ENCODE measurements around the gene UBXN10.
A peak's percentile ranks its signal among the peaks of the same experiment; 100 is the strongest.

The UBXN10 gene

DNA sequence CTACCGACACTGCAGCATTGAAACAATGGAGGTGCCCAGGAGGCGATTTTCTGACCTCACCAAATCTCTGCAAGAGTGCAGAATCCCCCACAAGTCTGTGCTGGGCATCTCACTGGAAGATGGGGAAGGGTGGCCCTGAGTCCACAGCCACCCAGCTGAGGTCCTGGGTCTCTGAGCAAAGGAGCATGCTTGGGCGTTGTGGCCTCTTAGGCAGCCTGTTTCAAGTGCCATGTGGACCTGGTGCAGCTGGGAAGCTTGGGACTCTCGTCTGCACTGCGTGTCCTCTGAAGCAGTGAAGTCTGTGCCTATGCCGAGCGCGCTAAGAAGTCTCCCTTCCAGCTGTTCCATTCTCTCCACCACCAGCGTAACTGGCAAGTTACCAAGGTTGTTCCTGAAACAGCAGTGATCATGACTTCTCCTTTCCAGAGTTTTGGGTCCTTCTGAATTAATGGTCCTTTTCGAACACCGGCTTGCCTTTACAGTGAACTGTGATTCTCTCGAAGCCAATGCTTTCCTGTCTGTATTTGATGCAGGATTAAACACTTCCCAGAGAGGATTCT lies 5.5 kb downstream of the UBXN10 start:
- no peak overlapping the region for H3K4me3 ChIP-seq (ENCODE audit: low read length in 2 of 2)
- peaks cover 21 to 42% of the 10 kb centered on the region in 2 donors for H3K4me1 ChIP-seq (ENCODE audit: control insufficient read depth in 2 of 2, insufficient read depth in 2 of 2, low read length in 2 of 2)
- H3K27ac ChIP-seq (ENCODE audit: low read depth in 2 of 2, low read length in 2 of 2): no peak overlapping the region
- H3K9ac ChIP-seq (ENCODE audit: low read depth in 1 of 2, low read length in 2 of 2): no peak overlapping the region
- no peaks in the 10 kb centered on the region for H3K27me3 ChIP-seq (ENCODE audit: control insufficient read depth in 2 of 2, insufficient read depth in 2 of 2, low read length in 2 of 2)
- H3K36me3 ChIP-seq (ENCODE audit: control insufficient read depth in 2 of 2, insufficient read depth in 2 of 2, low read length in 2 of 2): peaks cover 0 to 10% of the 10 kb centered on the region in 2 donors
- H3K9me3 ChIP-seq (ENCODE audit: control insufficient read depth in 2 of 2, low read length in 2 of 2): no peaks in the 10 kb centered on the region

- Histone ChIP-seq H3K36me3 (ENCODE audit: control insufficient read depth in 2 of 2, insufficient read depth in 2 of 2, low read length in 2 of 2) (peaks cover 0 to 10% of the 10 kb centered on the region in 2 donors), H3K4me3 (ENCODE audit: low read length in 2 of 2) (no peak overlapping the region), H3K4me1 (ENCODE audit: control insufficient read depth in 2 of 2, insufficient read depth in 2 of 2, low read length in 2 of 2) (peaks cover 11 to 38% of the 10 kb centered on the region in 2 donors), H3K9ac (ENCODE audit: low read depth in 1 of 2, low read length in 2 of 2) (no peak overlapping the region), H3K27me3 (ENCODE audit: control insufficient read depth in 2 of 2, insufficient read depth in 2 of 2, low read length in 2 of 2) (no peaks in the 10 kb centered on the region), H3K27ac (ENCODE audit: low read depth in 2 of 2, low read length in 2 of 2) (no peak overlapping the region), H3K9me3 (ENCODE audit: control insufficient read depth in 2 of 2, low read length in 2 of 2) (no peaks in the 10 kb centered on the region)
These were observed 6.5 kb downstream of the UBXN10 start for GRCh38 chr1:20192364-20192763.

DNA sequence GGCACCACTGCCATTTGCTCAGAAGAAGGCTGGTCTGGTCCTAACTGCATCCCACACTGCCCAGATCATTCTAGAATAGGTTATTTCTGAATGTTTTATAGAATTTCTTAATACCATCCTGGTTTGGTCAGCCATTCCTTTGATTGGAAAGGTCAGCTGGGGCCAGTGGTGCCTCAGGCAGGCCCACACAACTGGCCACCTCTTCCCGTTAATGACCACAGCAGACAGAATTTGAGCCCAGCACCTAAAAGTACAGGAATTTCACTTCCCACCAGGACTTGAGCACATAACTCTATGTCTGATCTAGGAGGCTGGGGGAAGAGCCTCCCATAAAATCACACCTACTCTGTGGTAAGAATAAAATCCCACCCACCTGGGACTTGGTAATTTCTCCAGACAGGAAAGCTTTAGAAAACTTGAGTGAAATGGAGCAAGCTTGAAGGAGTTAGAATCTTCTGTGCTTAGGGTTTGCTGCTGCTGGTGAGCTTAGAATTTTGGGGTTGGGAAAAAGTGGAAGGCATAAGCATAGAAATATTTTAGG lies 7.0 kb downstream of the UBXN10 start:
- no peak overlapping the region for H3K27ac ChIP-seq (ENCODE audit: low read depth in 2 of 2, low read length in 2 of 2)
- no peaks in the 10 kb centered on the region for H3K27me3 ChIP-seq (ENCODE audit: control insufficient read depth in 2 of 2, insufficient read depth in 2 of 2, low read length in 2 of 2)
- no peak overlapping the region for H3K9ac ChIP-seq (ENCODE audit: low read depth in 1 of 2, low read length in 2 of 2)
- H3K4me1 ChIP-seq (ENCODE audit: control insufficient read depth in 2 of 2, insufficient read depth in 2 of 2, low read length in 2 of 2): peaks cover 6 to 33% of the 10 kb centered on the region in 2 donors
- H3K4me3 ChIP-seq (ENCODE audit: low read length in 2 of 2): no peak overlapping the region
- peaks cover 0 to 10% of the 10 kb centered on the region in 2 donors for H3K36me3 ChIP-seq (ENCODE audit: control insufficient read depth in 2 of 2, insufficient read depth in 2 of 2, low read length in 2 of 2)
- H3K9me3 ChIP-seq (ENCODE audit: control insufficient read depth in 2 of 2, low read length in 2 of 2): no peaks in the 10 kb centered on the region

GRCh38 chr1:20194224-20194623 lies 8.3 kb downstream of the UBXN10 start:
- H3K36me3 ChIP-seq (ENCODE audit: control insufficient read depth in 2 of 2, insufficient read depth in 2 of 2, low read length in 2 of 2): peaks cover 0 to 10% of the 10 kb centered on the region in 2 donors
- H3K4me1 ChIP-seq (ENCODE audit: control insufficient read depth in 2 of 2, insufficient read depth in 2 of 2, low read length in 2 of 2): peaks cover 3 to 24% of the 10 kb centered on the region in 2 donors
- H3K4me3 ChIP-seq (ENCODE audit: low read length in 2 of 2): no peak overlapping the region
- no peaks in the 10 kb centered on the region for H3K27me3 ChIP-seq (ENCODE audit: control insufficient read depth in 2 of 2, insufficient read depth in 2 of 2, low read length in 2 of 2)
- H3K9me3 ChIP-seq (ENCODE audit: control insufficient read depth in 2 of 2, low read length in 2 of 2): no peaks in the 10 kb centered on the region
- peak overlapping the region in 1 of 2 donors; percentile 51 for H3K27ac ChIP-seq (ENCODE audit: low read depth in 2 of 2, low read length in 2 of 2)
- H3K9ac ChIP-seq (ENCODE audit: low read depth in 1 of 2, low read length in 2 of 2): no peak overlapping the region

DNA sequence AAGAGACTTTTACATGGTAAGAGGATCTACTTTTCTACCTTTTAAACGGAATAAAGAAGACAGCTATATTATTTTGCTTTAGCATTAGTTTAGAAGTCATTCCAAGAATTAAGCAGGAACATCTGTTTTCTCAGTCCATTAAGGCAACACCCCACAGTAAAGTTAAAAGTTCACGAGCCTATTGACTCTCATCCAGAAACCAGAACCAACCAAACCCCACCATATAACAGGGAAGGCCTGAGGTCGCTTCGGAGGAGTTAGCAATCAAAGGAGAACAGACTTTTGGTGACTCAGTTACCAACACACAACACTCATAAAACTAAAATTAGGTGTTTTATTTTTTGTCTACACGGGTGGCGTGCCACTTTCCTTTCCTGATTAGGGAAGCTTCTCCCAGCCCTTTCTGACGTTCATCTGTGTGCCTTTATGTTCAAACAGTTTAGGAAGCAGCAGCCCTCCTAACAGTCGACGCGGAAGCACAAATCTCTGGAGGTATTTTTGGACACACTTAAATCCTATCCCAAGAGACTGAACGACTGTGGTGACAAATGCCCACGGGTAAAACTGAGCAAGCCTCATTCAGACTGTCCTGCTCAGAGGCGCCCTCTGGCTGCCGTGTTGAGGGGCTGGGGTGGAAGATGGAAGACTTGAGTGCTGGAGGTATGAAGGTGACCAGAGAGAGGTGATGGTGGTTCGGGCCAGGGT lies 9.0 kb downstream of the UBXN10 start:
- H3K9ac ChIP-seq (ENCODE audit: low read depth in 1 of 2, low read length in 2 of 2): no peak overlapping the region
- H3K36me3 ChIP-seq (ENCODE audit: control insufficient read depth in 2 of 2, insufficient read depth in 2 of 2, low read length in 2 of 2): peaks cover 0 to 10% of the 10 kb centered on the region in 2 donors
- no peaks in the 10 kb centered on the region for H3K9me3 ChIP-seq (ENCODE audit: control insufficient read depth in 2 of 2, low read length in 2 of 2)
- peak overlapping the region; percentile 14 to 51 for H3K27ac ChIP-seq (ENCODE audit: low read depth in 2 of 2, low read length in 2 of 2)
- no peaks in the 10 kb centered on the region for H3K27me3 ChIP-seq (ENCODE audit: control insufficient read depth in 2 of 2, insufficient read depth in 2 of 2, low read length in 2 of 2)
- H3K4me3 ChIP-seq (ENCODE audit: low read length in 2 of 2): peak overlapping the region; percentile 33 to 49
- peaks cover 3 to 28% of the 10 kb centered on the region in 2 donors for H3K4me1 ChIP-seq (ENCODE audit: control insufficient read depth in 2 of 2, insufficient read depth in 2 of 2, low read length in 2 of 2)

- peak overlapping the region in 1 of 2 donors; percentile 23 for H3K27ac ChIP-seq (ENCODE audit: low read depth in 2 of 2, low read length in 2 of 2)
- H3K27me3 ChIP-seq (ENCODE audit: control insufficient read depth in 2 of 2, insufficient read depth in 2 of 2, low read length in 2 of 2): no peaks in the 10 kb centered on the region
- H3K9ac ChIP-seq (ENCODE audit: low read depth in 1 of 2, low read length in 2 of 2): no peak overlapping the region
- peaks cover 0 to 10% of the 10 kb centered on the region in 2 donors for H3K36me3 ChIP-seq (ENCODE audit: control insufficient read depth in 2 of 2, insufficient read depth in 2 of 2, low read length in 2 of 2)
- no peaks in the 10 kb centered on the region for H3K9me3 ChIP-seq (ENCODE audit: control insufficient read depth in 2 of 2, low read length in 2 of 2)
- peaks cover 3 to 28% of the 10 kb centered on the region in 2 donors for H3K4me1 ChIP-seq (ENCODE audit: control insufficient read depth in 2 of 2, insufficient read depth in 2 of 2, low read length in 2 of 2)
- H3K4me3 ChIP-seq (ENCODE audit: low read length in 2 of 2): peak overlapping the region in 1 of 2 donors; percentile 33
These were observed 9.5 kb downstream of the UBXN10 start for GRCh38 chr1:20195462-20195780.

DNA sequence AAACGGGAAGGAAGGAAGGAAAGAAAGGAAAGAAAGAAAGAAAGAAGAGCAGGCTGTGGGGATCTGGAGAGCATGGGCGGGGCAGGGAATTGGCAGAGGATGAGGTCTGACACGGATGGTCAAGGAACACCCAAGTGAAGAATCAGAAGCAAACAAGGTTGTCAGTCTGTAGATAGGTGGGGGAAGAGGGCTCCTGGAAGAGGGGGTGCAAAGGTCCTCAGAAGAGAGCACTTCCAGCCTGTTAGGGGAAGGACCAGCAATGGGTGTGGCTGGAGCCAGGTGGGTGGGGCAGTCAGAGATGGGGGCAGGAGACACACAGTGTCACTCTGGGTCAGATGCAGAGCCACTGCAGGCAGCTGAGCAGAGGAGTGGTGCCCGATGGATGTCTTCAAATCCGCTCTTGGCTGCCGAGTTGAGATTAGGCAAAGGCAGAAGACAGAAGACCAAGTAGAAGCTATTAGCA lies 11.5 kb downstream of the UBXN10 start:
- no peaks in the 10 kb centered on the region for H3K27me3 ChIP-seq (ENCODE audit: control insufficient read depth in 2 of 2, insufficient read depth in 2 of 2, low read length in 2 of 2)
- no peak overlapping the region for H3K27ac ChIP-seq (ENCODE audit: low read depth in 2 of 2, low read length in 2 of 2)
- peaks cover 3 to 28% of the 10 kb centered on the region in 2 donors for H3K4me1 ChIP-seq (ENCODE audit: control insufficient read depth in 2 of 2, insufficient read depth in 2 of 2, low read length in 2 of 2)
- H3K36me3 ChIP-seq (ENCODE audit: control insufficient read depth in 2 of 2, insufficient read depth in 2 of 2, low read length in 2 of 2): peaks cover 0 to under 1% of the 10 kb centered on the region in 2 donors
- no peak overlapping the region for H3K4me3 ChIP-seq (ENCODE audit: low read length in 2 of 2)
- no peak overlapping the region for H3K9ac ChIP-seq (ENCODE audit: low read depth in 1 of 2, low read length in 2 of 2)
- H3K9me3 ChIP-seq (ENCODE audit: control insufficient read depth in 2 of 2, low read length in 2 of 2): no peaks in the 10 kb centered on the region

GRCh38 chr1:20198296-20198695 lies 12.4 kb downstream of the UBXN10 start:
- no peaks in the 10 kb centered on the region for H3K36me3 ChIP-seq (ENCODE audit: control insufficient read depth in 2 of 2, insufficient read depth in 2 of 2, low read length in 2 of 2)

DNA sequence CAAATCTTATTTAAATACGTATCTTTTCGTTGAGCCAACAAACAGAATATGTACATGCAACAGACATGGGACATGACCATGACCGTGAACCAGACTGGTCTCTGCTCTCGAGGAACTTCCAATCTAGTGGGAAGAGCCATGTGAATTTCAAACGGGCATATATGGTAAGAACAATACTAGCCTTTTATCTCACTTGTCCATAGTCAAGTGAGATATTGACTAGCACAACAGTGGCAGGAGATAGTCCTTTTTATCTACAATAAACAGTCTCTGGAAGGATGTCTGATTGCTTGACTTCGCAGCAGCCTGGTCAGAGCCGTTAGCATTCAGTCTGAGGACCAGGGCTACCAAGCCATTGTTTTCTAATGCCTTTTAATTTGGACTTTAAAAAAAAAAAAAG lies 13.0 kb downstream of the UBXN10 start:
- peaks cover 3 to 28% of the 10 kb centered on the region in 2 donors for H3K4me1 ChIP-seq (ENCODE audit: control insufficient read depth in 2 of 2, insufficient read depth in 2 of 2, low read length in 2 of 2)
- no peaks in the 10 kb centered on the region for H3K36me3 ChIP-seq (ENCODE audit: control insufficient read depth in 2 of 2, insufficient read depth in 2 of 2, low read length in 2 of 2)

More at GRCh38 chr1:20198296-20198695, 12.4 kb downstream of the UBXN10 start:
- Histone ChIP-seq H3K27ac (ENCODE audit: low read depth in 2 of 2, low read length in 2 of 2) (no peak overlapping the region), H3K9ac (ENCODE audit: low read depth in 1 of 2, low read length in 2 of 2) (no peak overlapping the region), H3K4me3 (ENCODE audit: low read length in 2 of 2) (no peak overlapping the region), H3K4me1 (ENCODE audit: control insufficient read depth in 2 of 2, insufficient read depth in 2 of 2, low read length in 2 of 2) (peaks cover 3 to 28% of the 10 kb centered on the region in 2 donors), H3K9me3 (ENCODE audit: control insufficient read depth in 2 of 2, low read length in 2 of 2) (no peaks in the 10 kb centered on the region), H3K27me3 (ENCODE audit: control insufficient read depth in 2 of 2, insufficient read depth in 2 of 2, low read length in 2 of 2) (no peaks in the 10 kb centered on the region)

DNA sequence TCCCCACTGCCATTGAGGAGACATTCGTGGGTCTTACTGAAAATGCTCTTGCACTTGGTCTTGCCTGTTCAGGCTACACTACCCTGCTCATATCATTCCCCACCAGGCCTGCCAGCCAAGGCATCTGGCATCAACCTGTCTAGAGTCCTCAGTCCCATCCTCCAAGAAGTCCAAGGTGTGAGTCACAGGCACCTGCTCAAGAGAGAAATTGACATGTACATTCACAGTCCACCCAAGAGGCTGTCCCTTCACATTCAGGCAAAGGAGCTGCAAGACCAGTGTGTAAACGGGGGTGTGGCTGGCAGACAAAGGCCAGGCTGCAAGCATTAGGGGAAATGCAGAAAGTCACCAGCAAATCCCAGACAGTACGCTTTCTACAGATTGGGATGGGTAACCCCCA lies 13.5 kb downstream of the UBXN10 start:
- Histone ChIP-seq H3K9ac (ENCODE audit: low read depth in 1 of 2, low read length in 2 of 2) (no peak overlapping the region), H3K27ac (ENCODE audit: low read depth in 2 of 2, low read length in 2 of 2) (peak overlapping the region in 1 of 2 donors; percentile 44), H3K36me3 (ENCODE audit: control insufficient read depth in 2 of 2, insufficient read depth in 2 of 2, low read length in 2 of 2) (no peaks in the 10 kb centered on the region), H3K4me3 (ENCODE audit: low read length in 2 of 2) (no peak overlapping the region), H3K9me3 (ENCODE audit: control insufficient read depth in 2 of 2, low read length in 2 of 2) (no peaks in the 10 kb centered on the region), H3K4me1 (ENCODE audit: control insufficient read depth in 2 of 2, insufficient read depth in 2 of 2, low read length in 2 of 2) (peaks cover 3 to 25% of the 10 kb centered on the region in 2 donors), H3K27me3 (ENCODE audit: control insufficient read depth in 2 of 2, insufficient read depth in 2 of 2, low read length in 2 of 2) (no peaks in the 10 kb centered on the region)

More for the DNA sequence above, 13.0 kb downstream of the UBXN10 start:
- no peak overlapping the region for H3K9ac ChIP-seq (ENCODE audit: low read depth in 1 of 2, low read length in 2 of 2)
- H3K9me3 ChIP-seq (ENCODE audit: control insufficient read depth in 2 of 2, low read length in 2 of 2): no peaks in the 10 kb centered on the region
- no peak overlapping the region for H3K4me3 ChIP-seq (ENCODE audit: low read length in 2 of 2)
- H3K27ac ChIP-seq (ENCODE audit: low read depth in 2 of 2, low read length in 2 of 2): peak overlapping the region in 1 of 2 donors; percentile 44
- no peaks in the 10 kb centered on the region for H3K27me3 ChIP-seq (ENCODE audit: control insufficient read depth in 2 of 2, insufficient read depth in 2 of 2, low read length in 2 of 2)

Measured in mucosa of rectum (tissue), 2 donors.